ENCODE data around the gene C4A. TPM values are rescaled to one million over a fixed set of nuclear protein-coding genes. Genes with fewer than 3 reads are reported as not detected.

The C4A gene
- total and polyA plus RNA-seq, 2 of the 4 experiments (the other 2 are of a cell fraction) = 0.90 to 3.8 TPM

DNA sequence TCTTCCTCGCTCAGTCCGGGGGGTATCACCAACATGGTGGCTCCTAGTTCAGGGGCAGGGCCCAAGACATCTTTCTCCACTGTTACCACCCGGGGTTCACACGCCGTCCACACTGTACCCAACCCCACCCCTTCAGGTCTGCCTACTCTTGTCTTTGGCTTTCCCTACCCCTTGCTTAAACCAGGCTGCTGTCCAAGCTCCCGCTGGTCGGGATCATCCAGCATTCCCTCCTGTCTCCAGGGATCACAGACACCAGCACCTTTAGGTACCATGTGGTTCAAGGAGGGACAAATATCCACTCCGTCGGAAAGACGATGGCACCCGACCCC lies 23.5 kb upstream of the C4A start:
- Histone ChIP-seq H2BK20ac (ENCODE audit: low read depth, low read length) (no peak overlapping the region), H3K18ac (ENCODE audit: low read depth, low read length) (no peak overlapping the region), H2BK15ac (ENCODE audit: low read depth, low read length) (no peak overlapping the region), H4K8ac (ENCODE audit: low read depth in 2 of 2, low read length in 2 of 2) (peak overlapping the region; percentile 90 to 94), H3K4me2 (ENCODE audit: low read depth, low read length) (peak overlapping the region; percentile 91), H3K79me1 (ENCODE audit: low read depth in 1 of 2, low read length in 2 of 2) (peaks cover 33 to 43% of the 10 kb centered on the region in 2 experiments), H2AK5ac (ENCODE audit: low read depth, low read length) (peak overlapping the region; percentile 92), H3K4ac (ENCODE audit: low read depth, low read length) (peak overlapping the region; percentile 93), H3K9me3 (ENCODE audit: control insufficient read depth, insufficient read depth, low read length) (no peaks in the 10 kb centered on the region), H4K20me1 (ENCODE audit: insufficient read depth, low read length) (no peaks in the 10 kb centered on the region), H4K5ac (ENCODE audit: low read depth, low read length) (peak overlapping the region; percentile 46), H3K4me3 (ENCODE audit: insufficient read depth, low read depth, low read length) (peak overlapping the region; percentile 75), H3K9me1 (ENCODE audit: insufficient read depth, low read length) (peaks cover 12% of the 10 kb centered on the region), H3K14ac (replicated peaks; ENCODE audit: low read depth, low read length) (peak overlapping the region; percentile 91), H3K27me3 (ENCODE audit: control insufficient read depth, insufficient read depth, low read length) (no peaks in the 10 kb centered on the region), H4K91ac (ENCODE audit: insufficient read depth, low read depth, low read length) (peak overlapping the region; percentile 82), H3K23ac (ENCODE audit: low read depth, low read length) (peak overlapping the region; percentile 82), H3K36me3 (ENCODE audit: control insufficient read depth, insufficient read depth, low read length) (peaks cover 49% of the 10 kb centered on the region), H2AK9ac (replicated peaks; ENCODE audit: low read depth, low read length, poor library complexity) (peak overlapping the region; percentile 97), H2BK5ac (ENCODE audit: low read depth, low read length, poor library complexity, severe bottlenecking) (peak overlapping the region; percentile 42), H3K9ac (ENCODE audit: low read depth, low read length) (peak overlapping the region; percentile 93), H3K4me1 (ENCODE audit: control insufficient read depth, insufficient read depth, low read length) (peaks cover 7% of the 10 kb centered on the region; the same call in 1 of the 2 replicates), H2BK120ac (ENCODE audit: low read depth, low read length) (peak overlapping the region; percentile 27; the same call in 1 of the 2 replicates), H3K27ac (ENCODE audit: insufficient read depth, low read length) (peak overlapping the region; percentile 74), H3K56ac (ENCODE audit: extremely low read depth, insufficient read depth, low read length) (peak overlapping the region; percentile 85), H2AFZ (replicated peaks; ENCODE audit: low read length, poor library complexity) (peak overlapping the region; percentile 92)
- dilution Hi-C loops (cut with HindIII; ENCODE audit: low sequenced_read_pairs, unreplicated experiment) = no loop called here
- intact Hi-C loops (cut with micrococcal nuclease) = loop anchor here (5.0 kb wide), 1 partner anchor 154 kb away; no protein-coding TSS in a partner anchor
- TF ChIP-seq, protein P1, sequence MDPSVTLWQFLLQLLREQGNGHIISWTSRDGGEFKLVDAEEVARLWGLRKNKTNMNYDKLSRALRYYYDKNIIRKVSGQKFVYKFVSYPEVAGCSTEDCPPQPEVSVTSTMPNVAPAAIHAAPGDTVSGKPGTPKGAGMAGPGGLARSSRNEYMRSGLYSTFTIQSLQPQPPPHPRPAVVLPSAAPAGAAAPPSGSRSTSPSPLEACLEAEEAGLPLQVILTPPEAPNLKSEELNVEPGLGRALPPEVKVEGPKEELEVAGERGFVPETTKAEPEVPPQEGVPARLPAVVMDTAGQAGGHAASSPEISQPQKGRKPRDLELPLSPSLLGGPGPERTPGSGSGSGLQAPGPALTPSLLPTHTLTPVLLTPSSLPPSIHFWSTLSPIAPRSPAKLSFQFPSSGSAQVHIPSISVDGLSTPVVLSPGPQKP (IDR thresholded peaks at IDR 0.05; ENCODE audit: borderline replicate concordance, low read depth, low read length) = no peak
- TF ChIP-seq RFX5 (IDR thresholded peaks at IDR 0.05; ENCODE audit: low read depth, low read length) = no peak
- CTCF ChIA-PET = no interaction called here
- in situ Hi-C loops (cut with MboI; ENCODE audit: low sequenced_read_pairs) = no loop called here
- no TSS peak for BruUV-seq (replicated peaks)
- ATAC-seq (ENCODE audit: low read depth) (peak; percentile 25), DNase-seq (no peak)
- POLR2A ChIA-PET (ENCODE audit: unreplicated experiment) = interaction anchor here (0.6 to 2.6 kb wide), 2 partner anchors 13 to 303 kb away, joined by 3 to 10 read pairs; partner anchors contain the start of genes APOM and DXO
- WGBS, 2 experiments (ENCODE audit: extremely low coverage in 2 of 2, insufficient read length in 1 of 2) = 18% methylated on average over 5 of the region's 11 CpGs; no CpG with 5 or more reads in 1 of the 2 experiments
